ENCODE results near the gene PARP11. TPM values are rescaled to one million over a fixed set of nuclear protein-coding genes. Genes with fewer than 3 reads are reported as not detected.

PARP11 gene
- total and polyA plus RNA-seq, 2 of the 8 experiments (the other 6 are each of a cell fraction or from before 2014, with no cell fraction given): 4.2 to 13.3 TPM

DNA sequence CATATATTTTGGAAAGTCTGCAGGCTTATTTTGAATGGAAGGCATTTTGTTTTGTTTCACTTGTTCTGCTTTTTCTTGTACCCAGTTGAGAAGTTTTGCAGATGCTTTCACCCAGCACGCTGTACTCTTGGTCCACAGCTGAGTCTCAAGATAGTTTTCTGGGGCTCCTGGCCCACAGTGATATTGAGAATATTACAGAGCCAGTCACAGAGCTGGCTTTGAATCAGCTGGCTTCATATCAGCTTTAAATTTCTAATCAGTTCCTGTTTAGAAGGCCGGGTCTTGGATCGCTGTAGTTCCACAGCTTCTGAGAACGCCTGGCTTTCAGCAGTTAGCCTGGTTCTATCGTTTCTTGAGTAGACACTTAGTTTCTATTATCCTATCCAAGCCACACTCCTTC is 32.5 kb upstream of the PARP11 start:
- no peak overlapping the region for H2BK15ac ChIP-seq (ENCODE audit: low read length)
- H2BK120ac ChIP-seq (replicated peaks; ENCODE audit: low read depth, low read length): no peak overlapping the region
- no peak overlapping the region for H2AFZ ChIP-seq (ENCODE audit: low read length)
- no peak overlapping the region for H3K23ac ChIP-seq (ENCODE audit: insufficient read length)
- WGBS, 2 experiments (ENCODE audit: extremely low coverage in 1 of 2, insufficient coverage in 1 of 2, insufficient read length in 1 of 2, insufficient replicate concordance in 2 of 2, low coverage in 1 of 2, low lambda C conversion rate in 2 of 2, missing lambda C conversion rate in 1 of 2): 94% methylated on average over 5 of the region's 5 CpGs; no CpG with 5 or more reads in 1 of the 2 experiments
- H4K20me1 ChIP-seq (replicated peaks in 1 of 2; ENCODE audit: control insufficient read depth in 1 of 2, insufficient read depth in 2 of 2, low read length in 2 of 2): no peaks in the 10 kb centered on the region
- H3K36me3 ChIP-seq (ENCODE audit: control insufficient read depth in 2 of 4, insufficient read depth in 4 of 4, low read length in 3 of 4): no peaks in the 10 kb centered on the region
- H3K27me3 ChIP-seq (replicated peaks in 1 of 4; ENCODE audit: control insufficient read depth in 3 of 4, extremely low read depth in 1 of 4, insufficient read depth in 3 of 4, low read length in 3 of 4): no peaks in the 10 kb centered on the region; a peak in 1 of 7 replicates
- H2BK20ac ChIP-seq (ENCODE audit: low read length): 0 out of 2 replicates have a peak overlapping the region, but pooled peaks have one; percentile 32
- no peak overlapping the region for H4K91ac ChIP-seq (replicated peaks; ENCODE audit: insufficient read length, low read length)
- no peak overlapping the region for H3K4me3 ChIP-seq (ENCODE audit: extremely low read depth in 1 of 4, insufficient read depth in 2 of 4, low read depth in 3 of 4, low read length in 4 of 4)
- ChIA-PET CTCF (ENCODE audit: partially characterized antibody) (interaction anchor here (0.9 to 2.6 kb wide), 5 partner anchors 10 to 371 kb away, joined by 3 to 14 read pairs (median 3); no protein-coding TSS in a partner anchor), POLR2A (ENCODE audit: partially characterized antibody) (no interaction called here)
- H3K79me2 ChIP-seq (ENCODE audit: control insufficient read depth in 1 of 2, insufficient read depth in 2 of 2, low read length in 2 of 2): no peaks in the 10 kb centered on the region
- no peak overlapping the region for H4K8ac ChIP-seq (ENCODE audit: extremely low read depth, insufficient read depth, low read length)
- no peak overlapping the region for H2BK5ac ChIP-seq (ENCODE audit: low read depth, low read length)
- no peak overlapping the region for H3K9ac ChIP-seq (replicated peaks in 1 of 4; ENCODE audit: extremely low read depth in 1 of 4, low read depth in 3 of 4, low read length in 3 of 4)
- no peak for FAIRE-seq
- no peak for DNase-seq (ENCODE audit: low read depth in 1 of 2, low spot score in 2 of 2)
- no peaks in the 10 kb centered on the region for H3K9me3 ChIP-seq (ENCODE audit: insufficient read depth in 2 of 2, low read depth in 1 of 2, low read length in 1 of 2)
- no peaks in the 10 kb centered on the region for H3K23me2 ChIP-seq (ENCODE audit: low read depth, low read length)
- H3K18ac ChIP-seq (ENCODE audit: extremely low read depth, low read length): no peak overlapping the region; the same call in 1 of the 2 replicates
- no peak overlapping the region for H2BK12ac ChIP-seq (ENCODE audit: low read depth, low read length)
- no peak overlapping the region for H3K14ac ChIP-seq (ENCODE audit: insufficient read length)
- no peak overlapping the region for H3K27ac ChIP-seq (ENCODE audit: low read depth, low read length)
- no peaks in the 10 kb centered on the region for H3K79me1 ChIP-seq (ENCODE audit: low read depth, low read length)
- peaks cover 0 to 3% (median 0%) of the 10 kb centered on the region in 4 experiments; a peak in 2 of 7 replicates for H3K4me1 ChIP-seq (replicated peaks in 1 of 4; ENCODE audit: control insufficient read depth in 3 of 4, insufficient read depth in 4 of 4, low read length in 3 of 4)
- H2AK5ac ChIP-seq (ENCODE audit: low read depth, low read length): no peak overlapping the region
- H3K4me2 ChIP-seq (ENCODE audit: insufficient read depth in 1 of 2, low read depth in 2 of 2, low read length in 2 of 2): no peak overlapping the region
- H3K56ac ChIP-seq (replicated peaks; ENCODE audit: insufficient read length, low read depth, low read length): no peak overlapping the region
- no peak overlapping the region for H4K5ac ChIP-seq (ENCODE audit: insufficient read length, low read depth, low read length)
- H3K4ac ChIP-seq (replicated peaks; ENCODE audit: insufficient read length, low read depth, low read length): no peak overlapping the region
- TF ChIP-seq SP1 (IDR thresholded peaks at IDR 0.05; ENCODE audit: low read depth, low read length) (no peak), SUZ12 (IDR thresholded peaks at IDR 0.05; ENCODE audit: low read length) (no peak), KDM5A (IDR thresholded peaks at IDR 0.05; ENCODE audit: low read length) (no peak), RNF2 (IDR thresholded peaks at IDR 0.05; ENCODE audit: borderline replicate concordance, low read depth, low read length, missing control alignments, poor library complexity, severe bottlenecking) (no peak), SRF (IDR thresholded peaks at IDR 0.05; ENCODE audit: low read depth, low read length) (no peak), SP4 (IDR thresholded peaks at IDR 0.05; ENCODE audit: low read length) (no peak), RBBP5 (IDR thresholded peaks at IDR 0.05; ENCODE audit: borderline replicate concordance, low read depth, low read length) (no peak), NANOG (IDR thresholded peaks at IDR 0.05; ENCODE audit: insufficient read depth, low read depth, low read length, poor library complexity, severe bottlenecking) (no peak), PHF8 (conservative IDR thresholded peaks at IDR 0.05; ENCODE audit: low read depth, low read length) (no peak), EZH2 (IDR thresholded peaks at IDR 0.05; ENCODE audit: low read depth, low read length, severe bottlenecking) (no peak)
- TF ChIP-seq, protein P1, sequence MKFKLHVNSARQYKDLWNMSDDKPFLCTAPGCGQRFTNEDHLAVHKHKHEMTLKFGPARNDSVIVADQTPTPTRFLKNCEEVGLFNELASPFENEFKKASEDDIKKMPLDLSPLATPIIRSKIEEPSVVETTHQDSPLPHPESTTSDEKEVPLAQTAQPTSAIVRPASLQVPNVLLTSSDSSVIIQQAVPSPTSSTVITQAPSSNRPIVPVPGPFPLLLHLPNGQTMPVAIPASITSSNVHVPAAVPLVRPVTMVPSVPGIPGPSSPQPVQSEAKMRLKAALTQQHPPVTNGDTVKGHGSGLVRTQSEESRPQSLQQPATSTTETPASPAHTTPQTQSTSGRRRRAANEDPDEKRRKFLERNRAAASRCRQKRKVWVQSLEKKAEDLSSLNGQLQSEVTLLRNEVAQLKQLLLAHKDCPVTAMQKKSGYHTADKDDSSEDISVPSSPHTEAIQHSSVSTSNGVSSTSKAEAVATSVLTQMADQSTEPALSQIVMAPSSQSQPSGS (IDR thresholded peaks at IDR 0.05; ENCODE audit: low read length): no peak
